Left lung (tissue), 10 donors: Measurements from ENCODE around the gene GRIN3B. TPM values are rescaled to one million over a fixed set of nuclear protein-coding genes. Genes with fewer than 3 reads are reported as not detected.

Experiments
- ATAC-seq: fragments of 200-7000 bp; cut with Tn5 transposase; one replicate; pipeline ENCODE4 v1.9.1; 2020; ENCODE audit warnings: moderate library complexity
- DNase-seq, 4 donors: peaks; one replicate each; pipeline ENCODE4 v3.0.0-alpha.2; 2013 to 2020
- H3K27ac ChIP-seq, 2 donors: fragments of 200-600 bp; sonication (generic) in 1 of 2; one replicate each; pipeline versions ENCODE4 v1.5.0 to v1.8.0; 2020 to 2021
- H3K27me3 ChIP-seq, 2 donors: fragments of 200-600 bp; sonication (generic) in 1 of 2; one replicate each; pipeline versions ENCODE4 v1.5.0 to v1.8.0; 2020 to 2021
- H3K36me3 ChIP-seq, 2 donors: fragments of 200-600 bp; sonication (generic) in 1 of 2; one replicate each; pipeline versions ENCODE4 v1.5.0 to v1.8.0; 2020 to 2021
- H3K4me1 ChIP-seq, 2 donors: fragments of 200-600 bp; one replicate each; pipeline ENCODE4 v1.8.0; 2021
- H3K4me3 ChIP-seq, 2 donors: fragments of 200-600 bp; sonication (generic) in 1 of 2; one replicate each; pipeline versions ENCODE4 v1.5.0 to v1.8.0; 2020 to 2021; ENCODE audit warnings: mild to moderate bottlenecking in 1 of 2
- H3K9me3 ChIP-seq, 2 donors: fragments of 200-600 bp; sonication (generic) in 1 of 2; one replicate each; pipeline versions ENCODE4 v1.5.0 to v1.8.0; 2020 to 2021
- intact Hi-C, 2 donors: fragments of 100-400 bp; cut with DNase I; formaldehyde crosslinking; loops; one replicate each; pipeline versions ENCODE4 v1.11.2 to v1.14.2; 2022
- polyA plus RNA-seq, 6 donors: library from polyadenylated mRNA; unstranded; fragments of 120-200 nt; gene quantifications; one replicate each; pipeline ENCODE4 v1.2.1, GENCODE V29; 2013; ENCODE audit not compliant: insufficient read length in 6 of 6
- total RNA-seq, 2 donors: library from RNA; stranded (reverse); fragmentation: NEBNext Ultra II Directional; extraction: Animal tissue kit (Norgen Biotek cat#: 25700); gene quantifications; one replicate each; pipeline ENCODE4 v1.2.1, GENCODE V29; 2021
- TF ChIP-seq, protein P1 (sequence below), 2 donors: fragments of 200-600 bp; sonication (generic) in 1 of 2; IDR thresholded peaks; one replicate each; pipeline versions ENCODE4 v1.5.0 to v1.8.0; 2021; ENCODE audit warnings: antibody characterized with exemption in 2 of 2
- donor health status: DM: no; HTN: yes; CAD: no.
- donor health status: DM: no; HTN: no; CAD: no.

The GRIN3B gene
- total and polyA plus RNA-seq, 8 donors = 0.37 to 2.7 (median 0.60) TPM; not detected in 1

- intact Hi-C loops = no loop called here
- TF ChIP-seq, protein P1, sequence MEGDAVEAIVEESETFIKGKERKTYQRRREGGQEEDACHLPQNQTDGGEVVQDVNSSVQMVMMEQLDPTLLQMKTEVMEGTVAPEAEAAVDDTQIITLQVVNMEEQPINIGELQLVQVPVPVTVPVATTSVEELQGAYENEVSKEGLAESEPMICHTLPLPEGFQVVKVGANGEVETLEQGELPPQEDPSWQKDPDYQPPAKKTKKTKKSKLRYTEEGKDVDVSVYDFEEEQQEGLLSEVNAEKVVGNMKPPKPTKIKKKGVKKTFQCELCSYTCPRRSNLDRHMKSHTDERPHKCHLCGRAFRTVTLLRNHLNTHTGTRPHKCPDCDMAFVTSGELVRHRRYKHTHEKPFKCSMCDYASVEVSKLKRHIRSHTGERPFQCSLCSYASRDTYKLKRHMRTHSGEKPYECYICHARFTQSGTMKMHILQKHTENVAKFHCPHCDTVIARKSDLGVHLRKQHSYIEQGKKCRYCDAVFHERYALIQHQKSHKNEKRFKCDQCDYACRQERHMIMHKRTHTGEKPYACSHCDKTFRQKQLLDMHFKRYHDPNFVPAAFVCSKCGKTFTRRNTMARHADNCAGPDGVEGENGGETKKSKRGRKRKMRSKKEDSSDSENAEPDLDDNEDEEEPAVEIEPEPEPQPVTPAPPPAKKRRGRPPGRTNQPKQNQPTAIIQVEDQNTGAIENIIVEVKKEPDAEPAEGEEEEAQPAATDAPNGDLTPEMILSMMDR (IDR thresholded peaks at IDR 0.05) = no peak
- no peaks in the 10 kb centered on the region for H3K9me3 ChIP-seq
- ATAC-seq (no peak), DNase-seq (no peak)
- peaks cover 0 to 36% of the 10 kb centered on the region in 2 donors for H3K36me3 ChIP-seq
- H3K27ac ChIP-seq = no peak overlapping the region
- no peaks in the 10 kb centered on the region for H3K4me1 ChIP-seq
- H3K27me3 ChIP-seq = no peaks in the 10 kb centered on the region
- no peak overlapping the region for H3K4me3 ChIP-seq
Observed at GRCh38 chr19:1047696-1048147, 47.5 kb downstream of the GRIN3B start.

GRCh38 chr19:1049106-1049505 lies 48.9 kb downstream of the GRIN3B start:
- DNase-seq (peak in 1 of 4 donors; percentile 39), ATAC-seq (no peak)
- no peak overlapping the region for H3K27ac ChIP-seq
- H3K36me3 ChIP-seq = peaks cover 0 to 37% of the 10 kb centered on the region in 2 donors
- H3K9me3 ChIP-seq = no peaks in the 10 kb centered on the region
- no peak overlapping the region for H3K4me3 ChIP-seq
- no peaks in the 10 kb centered on the region for H3K27me3 ChIP-seq
- TF ChIP-seq, protein P1 (IDR thresholded peaks at IDR 0.05) = no peak
- intact Hi-C loops = no loop called here
- H3K4me1 ChIP-seq = no peaks in the 10 kb centered on the region

DNA sequence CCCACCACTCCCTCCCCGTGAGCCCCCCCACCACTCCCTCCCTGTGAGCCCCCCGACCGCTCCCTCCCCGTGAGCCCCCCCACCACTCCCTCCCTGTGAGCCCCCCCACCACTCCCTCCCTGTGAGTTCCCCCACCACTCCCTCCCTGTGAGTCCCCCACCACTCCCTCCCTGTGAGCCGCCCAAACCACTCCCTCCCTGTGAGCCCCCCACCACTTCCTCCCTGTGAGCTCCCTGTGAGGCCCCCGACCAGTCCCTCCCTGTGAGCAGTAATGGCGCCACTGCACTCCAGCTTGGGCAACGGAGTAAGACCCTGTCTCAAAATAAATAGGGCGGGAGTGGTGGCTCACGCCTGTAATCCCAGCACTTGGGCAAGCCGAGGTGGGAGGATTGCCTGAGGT lies 49.6 kb downstream of the GRIN3B start:
- TF ChIP-seq, protein P1 (IDR thresholded peaks at IDR 0.05) = no peak
- Histone ChIP-seq H3K9me3 (no peaks in the 10 kb centered on the region), H3K27ac (no peak overlapping the region), H3K27me3 (no peaks in the 10 kb centered on the region), H3K36me3 (peaks cover 0 to 37% of the 10 kb centered on the region in 2 donors), H3K4me1 (no peaks in the 10 kb centered on the region), H3K4me3 (no peak overlapping the region)
- DNase-seq (no peak), ATAC-seq (no peak)
- intact Hi-C loops = no loop called here

- intact Hi-C loops = no loop called here
- Histone ChIP-seq H3K4me3 (no peak overlapping the region), H3K27me3 (no peaks in the 10 kb centered on the region), H3K36me3 (peaks cover 0 to 40% of the 10 kb centered on the region in 2 donors), H3K27ac (no peak overlapping the region), H3K9me3 (peaks cover 0 to 2% of the 10 kb centered on the region in 2 donors), H3K4me1 (no peaks in the 10 kb centered on the region)
- TF ChIP-seq, protein P1 (IDR thresholded peaks at IDR 0.05) = no peak
- ATAC-seq (no peak), DNase-seq (peak in 1 of 4 donors; percentile 51)
Observed at GRCh38 chr19:1050989-1051788, 51.0 kb downstream of the GRIN3B start.

DNA sequence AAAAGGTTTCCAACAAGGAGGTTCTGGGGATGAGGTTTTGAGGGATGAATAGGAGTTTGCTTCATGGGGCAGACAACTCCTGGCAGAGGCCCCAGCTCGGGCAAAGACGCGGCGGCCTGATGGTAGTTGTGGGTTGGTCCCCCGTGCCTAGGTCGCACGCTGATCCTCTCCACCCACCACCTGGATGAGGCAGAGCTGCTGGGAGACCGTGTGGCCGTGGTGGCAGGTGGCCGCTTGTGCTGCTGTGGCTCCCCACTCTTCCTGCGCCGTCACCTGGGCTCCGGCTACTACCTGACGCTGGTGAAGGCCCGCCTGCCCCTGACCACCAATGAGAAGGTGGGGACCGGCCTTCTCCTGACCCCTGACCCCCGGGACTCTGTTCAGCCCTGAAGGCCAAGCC lies 51.6 kb downstream of the GRIN3B start:
- Histone ChIP-seq H3K27me3 (no peaks in the 10 kb centered on the region), H3K4me3 (no peak overlapping the region), H3K27ac (no peak overlapping the region), H3K4me1 (no peaks in the 10 kb centered on the region), H3K36me3 (peaks cover 0 to 40% of the 10 kb centered on the region in 2 donors), H3K9me3 (peaks cover 0 to 6% of the 10 kb centered on the region in 2 donors)
- intact Hi-C loops = no loop called here
- ATAC-seq (no peak), DNase-seq (peak in 1 of 4 donors; percentile 59)
- TF ChIP-seq, protein P1 (IDR thresholded peaks at IDR 0.05) = no peak
